CD14-positive monocyte (primary cell): Measurements from ENCODE around the gene SYTL2. TPM values are rescaled to one million over a fixed set of nuclear protein-coding genes. Genes with fewer than 3 reads are reported as not detected.
A peak's percentile ranks its signal among the peaks of the same experiment; 100 is the strongest.

ENCODE experiments used
- DNase-seq, 3 donors: peaks; one replicate each; pipeline ENCODE4 v3.0.0-alpha.2; 2011 to 2022
- H2AFZ ChIP-seq: 2 replicates; pipeline ENCODE4 v1.6.0; 2012; ENCODE audit warnings: mild to moderate bottlenecking, low read depth, low read length, inconsistent platforms; ENCODE audit not compliant: insufficient read depth, poor library complexity, severe bottlenecking
- H3K27ac ChIP-seq, 2 donors: 1 replicate in 1 of 2; 2 replicates in 1 of 2; pipeline ENCODE4 v1.5.1; 2012 to 2013; ENCODE audit warnings: low read length in 2 of 2, control low read depth in 1 of 2, inconsistent platforms in 1 of 2, low read depth in 1 of 2, mild to moderate bottlenecking in 1 of 2
- H3K27me3 ChIP-seq, 2 donors: one replicate each; pipeline versions ENCODE4 v1.6.0 to v1.6.1; 2011 to 2013; ENCODE audit warnings: low read length in 2 of 2; ENCODE audit not compliant: control insufficient read depth in 2 of 2, insufficient read depth in 2 of 2
- H3K36me3 ChIP-seq, 2 donors: replicated peaks in 1 of 2; 1 replicate in 1 of 2; 2 replicates in 1 of 2; pipeline versions ENCODE4 v1.5.1 to v1.6.1; 2012 to 2013; ENCODE audit warnings: low read length in 2 of 2, control low read depth in 1 of 2, inconsistent platforms in 1 of 2, mild to moderate bottlenecking in 1 of 2; ENCODE audit not compliant: insufficient read depth in 2 of 2, control insufficient read depth in 1 of 2
- H3K4me1 ChIP-seq, 2 donors: 1 replicate in 1 of 2; 2 replicates in 1 of 2; pipeline versions ENCODE4 v1.5.1 to v1.6.1; 2012 to 2013; ENCODE audit warnings: low read length in 2 of 2, control low read depth in 1 of 2, inconsistent platforms in 1 of 2, mild to moderate bottlenecking in 1 of 2, moderate library complexity in 1 of 2; ENCODE audit not compliant: insufficient read depth in 2 of 2, control insufficient read depth in 1 of 2
- H3K4me2 ChIP-seq: replicated peaks from 2 replicates; pipeline ENCODE3; 2012; ENCODE audit warnings: low read length, moderate library complexity, mild to moderate bottlenecking; ENCODE audit not compliant: poor library complexity, severe bottlenecking; ENCODE audit errors: extremely low read depth
- H3K4me3 ChIP-seq, 3 experiments: fragments of 200-600 bp in 1 of 3; sonication (generic) in 1 of 3; replicated peaks in 1 of 3; 1 replicate in 2 of 3; 2 replicates in 1 of 3; pipeline ENCODE4 v1.5.1; 2011 to 2013; ENCODE audit warnings: low read length in 3 of 3, mild to moderate bottlenecking in 3 of 3, control low read depth in 2 of 3, low read depth in 2 of 3, inconsistent platforms in 1 of 3, moderate library complexity in 1 of 3
- H3K79me2 ChIP-seq: 2 replicates; pipeline ENCODE4 v1.6.0; 2012; ENCODE audit warnings: mild to moderate bottlenecking, control low read depth, inconsistent platforms, low read length, moderate library complexity; ENCODE audit not compliant: insufficient read depth
- H3K9ac ChIP-seq: 2 replicates; pipeline ENCODE4 v1.6.0; 2017; ENCODE audit warnings: low read length, mild to moderate bottlenecking; ENCODE audit not compliant: insufficient read depth, poor library complexity, severe bottlenecking
- H3K9me3 ChIP-seq, 2 donors: replicated peaks in 1 of 2; 1 replicate in 1 of 2; 2 replicates in 1 of 2; pipeline versions ENCODE4 v1.5.1 to v1.6.1; 2012 to 2013; ENCODE audit warnings: low read length in 2 of 2, control low read depth in 1 of 2; ENCODE audit not compliant: control insufficient read depth in 1 of 2, insufficient read depth in 1 of 2
- H4K20me1 ChIP-seq: 2 replicates; pipeline ENCODE4 v1.6.0; 2012; ENCODE audit warnings: mild to moderate bottlenecking, low read length, control low read depth, moderate library complexity; ENCODE audit not compliant: insufficient read depth
- H3K27ac Mint-ChIP-seq, 7 donors: one replicate each; pipeline ENCODE4 v1.8.0; 2020; ENCODE audit warnings: mild to moderate bottlenecking in 7 of 7, mixed read lengths in 7 of 7, moderate library complexity in 6 of 7, inconsistent platforms in 2 of 7
- H3K27me3 Mint-ChIP-seq, 3 donors: one replicate each; pipeline ENCODE4 v1.8.0; 2021 to 2022; ENCODE audit warnings: low read depth in 3 of 3, mild to moderate bottlenecking in 3 of 3, mixed read lengths in 3 of 3, moderate library complexity in 3 of 3, inconsistent platforms in 1 of 3
- H3K36me3 Mint-ChIP-seq, 2 donors: one replicate each; pipeline ENCODE4 v1.8.0; 2020; ENCODE audit warnings: mixed read lengths in 2 of 2, inconsistent platforms in 1 of 2, mild to moderate bottlenecking in 1 of 2
- H3K4me1 Mint-ChIP-seq: one replicate; pipeline ENCODE4 v1.8.0; 2020; ENCODE audit warnings: mild to moderate bottlenecking, mixed read lengths
- H3K4me3 Mint-ChIP-seq, 2 donors: one replicate each; pipeline ENCODE4 v1.8.0; 2020; ENCODE audit warnings: mild to moderate bottlenecking in 2 of 2, mixed read lengths in 2 of 2, moderate library complexity in 1 of 2
- H3K9me3 Mint-ChIP-seq, 7 donors: one replicate each; pipeline ENCODE4 v1.8.0; 2020 to 2022; ENCODE audit warnings: mixed read lengths in 7 of 7, mild to moderate bottlenecking in 6 of 7, moderate library complexity in 6 of 7, inconsistent platforms in 2 of 7
- WGBS: methylation state at CpG from one replicate; pipeline ENCODE4 v1.1.5; 2013; ENCODE audit warnings: missing lambda C conversion rate; ENCODE audit not compliant: insufficient coverage; 5-methylcytosine and 5-hydroxymethylcytosine counted together
- intact Hi-C, 2 donors: fragments of 100-400 bp; cut with micrococcal nuclease; formaldehyde crosslinking; loops; one replicate each; pipeline versions ENCODE4 v1.15.0 to v1.15.1; 2023
- polyA plus RNA-seq, 3 donors: library from polyadenylated mRNA; depleted of rRNA in 1 of 3; unstranded in 2 of 3; stranded (reverse) in 1 of 3; fragments of 300-500 nt in 2 of 3; fragments of >200 nt in 1 of 3; fragmentation: Illumina TruSeq in 2 of 3; gene quantifications; 1 replicate in 2 of 3; 2 replicates in 1 of 3; pipeline ENCODE4 v1.2.3, GENCODE V29; 2012 to 2021
- TF ChIP-seq, protein P1 (sequence below): fragments of 200-600 bp; IDR thresholded peaks from one replicate; pipeline ENCODE4 v1.8.0; 2022; ENCODE audit warnings: antibody characterized with exemption, mild to moderate bottlenecking

Gene SYTL2
- polyA plus RNA-seq, 3 donors = 0.30 to 0.48 (median 0.34) TPM

DNA sequence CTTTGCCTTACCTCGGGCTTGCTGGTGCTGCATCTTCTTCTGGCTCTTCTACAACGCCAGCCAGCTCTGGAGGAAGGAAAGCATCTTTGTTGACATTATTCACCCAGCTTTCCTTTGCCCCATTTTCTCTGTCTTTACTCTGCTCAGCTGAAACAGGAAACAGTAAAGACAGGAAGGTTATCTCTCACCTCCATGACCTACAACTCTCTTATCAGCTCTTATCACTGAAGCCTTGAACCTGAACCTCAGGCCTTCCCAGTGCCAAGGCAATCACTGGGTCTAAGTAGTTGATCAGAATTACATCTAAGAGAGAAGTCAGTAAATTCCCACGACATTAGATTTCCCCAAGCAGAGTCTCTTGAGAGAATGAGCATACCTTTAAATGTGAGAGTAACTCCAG is 65.3 kb downstream of the SYTL2 start:
- no peaks in the 10 kb centered on the region for H4K20me1 ChIP-seq
- WGBS = 40% methylated on average over 1 of the region's 3 CpGs
- H3K79me2 ChIP-seq = no peaks in the 10 kb centered on the region
- no peak overlapping the region for H3K4me2 ChIP-seq
- H3K27me3 ChIP-seq = no peaks in the 10 kb centered on the region
- H3K9ac ChIP-seq = no peak overlapping the region
- TF ChIP-seq, protein P1, sequence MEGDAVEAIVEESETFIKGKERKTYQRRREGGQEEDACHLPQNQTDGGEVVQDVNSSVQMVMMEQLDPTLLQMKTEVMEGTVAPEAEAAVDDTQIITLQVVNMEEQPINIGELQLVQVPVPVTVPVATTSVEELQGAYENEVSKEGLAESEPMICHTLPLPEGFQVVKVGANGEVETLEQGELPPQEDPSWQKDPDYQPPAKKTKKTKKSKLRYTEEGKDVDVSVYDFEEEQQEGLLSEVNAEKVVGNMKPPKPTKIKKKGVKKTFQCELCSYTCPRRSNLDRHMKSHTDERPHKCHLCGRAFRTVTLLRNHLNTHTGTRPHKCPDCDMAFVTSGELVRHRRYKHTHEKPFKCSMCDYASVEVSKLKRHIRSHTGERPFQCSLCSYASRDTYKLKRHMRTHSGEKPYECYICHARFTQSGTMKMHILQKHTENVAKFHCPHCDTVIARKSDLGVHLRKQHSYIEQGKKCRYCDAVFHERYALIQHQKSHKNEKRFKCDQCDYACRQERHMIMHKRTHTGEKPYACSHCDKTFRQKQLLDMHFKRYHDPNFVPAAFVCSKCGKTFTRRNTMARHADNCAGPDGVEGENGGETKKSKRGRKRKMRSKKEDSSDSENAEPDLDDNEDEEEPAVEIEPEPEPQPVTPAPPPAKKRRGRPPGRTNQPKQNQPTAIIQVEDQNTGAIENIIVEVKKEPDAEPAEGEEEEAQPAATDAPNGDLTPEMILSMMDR = no peak
- no peak overlapping the region for H3K27ac ChIP-seq
- H3K9me3 ChIP-seq = no peaks in the 10 kb centered on the region
- H3K4me3 ChIP-seq = no peak overlapping the region
- no peaks in the 10 kb centered on the region for H3K9me3 Mint-ChIP-seq
- peaks cover 10 to 13% of the 10 kb centered on the region in 2 donors for H3K4me1 ChIP-seq
- H3K27ac Mint-ChIP-seq = peak overlapping the region in 1 of 7 donors; percentile 29
- H3K36me3 ChIP-seq = no peaks in the 10 kb centered on the region
- no peaks in the 10 kb centered on the region for H3K27me3 Mint-ChIP-seq
- intact Hi-C loops = no loop called here
- DNase-seq = no peak
- no peak overlapping the region for H2AFZ ChIP-seq
- H3K4me3 Mint-ChIP-seq = no peak overlapping the region
- H3K36me3 Mint-ChIP-seq = no peaks in the 10 kb centered on the region
- peaks cover 30% of the 10 kb centered on the region for H3K4me1 Mint-ChIP-seq

DNA sequence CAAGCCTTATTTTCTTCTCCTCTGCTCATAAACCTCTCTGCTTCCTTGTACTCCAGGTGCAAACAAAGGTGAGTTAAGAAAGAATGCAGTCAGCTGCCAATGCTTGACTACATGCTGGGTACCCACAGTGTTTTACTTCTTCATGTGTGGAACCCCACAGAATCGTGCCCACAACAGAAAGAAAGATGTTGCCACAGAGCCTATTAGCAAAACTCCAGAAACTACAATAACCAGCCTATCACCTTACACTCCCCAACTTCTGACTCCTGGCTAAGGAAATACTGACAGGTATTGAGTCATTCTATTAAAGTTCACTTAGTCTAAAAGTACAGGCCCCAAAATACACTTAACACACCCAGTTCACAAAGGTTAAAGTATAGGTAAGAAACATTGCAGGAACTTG is 68.1 kb downstream of the SYTL2 start:
- Histone ChIP-seq H4K20me1 (no peaks in the 10 kb centered on the region), H3K79me2 (no peaks in the 10 kb centered on the region), H3K9me3 (no peaks in the 10 kb centered on the region), H2AFZ (no peak overlapping the region), H3K4me1 (peaks cover 10% of the 10 kb centered on the region in 2 donors), H3K27me3 (no peaks in the 10 kb centered on the region), H3K4me3 (no peak overlapping the region), H3K27ac (no peak overlapping the region), H3K4me2 (no peak overlapping the region), H3K9ac (no peak overlapping the region), H3K36me3 (no peaks in the 10 kb centered on the region)
- H3K27ac Mint-ChIP-seq = no peak overlapping the region
- TF ChIP-seq, protein P1 = no peak
- H3K4me1 Mint-ChIP-seq = peaks cover 19% of the 10 kb centered on the region
- no peaks in the 10 kb centered on the region for H3K27me3 Mint-ChIP-seq
- WGBS = no CpG with 5 or more reads among the region's 1 CpG
- peaks cover 0 to under 1% (median 0%) of the 10 kb centered on the region in 7 donors for H3K9me3 Mint-ChIP-seq
- H3K4me3 Mint-ChIP-seq = no peak overlapping the region
- intact Hi-C loops = no loop called here
- DNase-seq = no peak
- H3K36me3 Mint-ChIP-seq = no peaks in the 10 kb centered on the region
